ENCODE results near the gene RCAN2. TPM values are rescaled to one million over a fixed set of nuclear protein-coding genes. Genes with fewer than 3 reads are reported as not detected.
"Not testable (repeated sequence)": the region's sequence is repeated elsewhere in the genome, so short reads cannot be mapped to it uniquely, and the experiment has no call there.

RCAN2 gene
- total and polyA plus RNA-seq, 7 donors: 5.0 to 22.7 (median 9.1) TPM

DNA sequence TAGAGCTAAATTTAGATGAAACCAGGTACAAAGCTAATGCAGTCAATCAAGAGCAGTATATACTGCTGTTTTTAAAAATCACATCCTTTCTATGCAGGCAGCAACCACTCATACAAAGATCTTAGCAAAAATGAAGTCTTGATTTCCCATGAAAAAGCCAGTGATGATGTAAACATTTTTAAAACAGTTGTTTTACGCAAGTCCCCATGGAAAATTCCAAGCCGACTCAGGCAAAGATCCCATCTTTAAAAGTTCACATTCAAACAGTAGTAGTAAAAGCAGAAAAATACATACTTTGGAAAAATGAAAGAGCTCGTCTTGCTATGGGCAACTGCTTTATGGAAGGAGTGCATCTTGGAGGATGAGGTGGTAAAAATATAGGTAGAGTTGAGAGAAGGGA lies 84.0 kb downstream of the RCAN2 start:
- Histone ChIP-seq H3K4me1 (peaks cover 0 to 16% (median 8%) of the 10 kb centered on the region in 4 donors), H3K27ac (peak overlapping the region in 2 of 4 donors; percentile 20 to 58), H3K27me3 (no peaks in the 10 kb centered on the region), H3K9me3 (no peaks in the 10 kb centered on the region), H3K4me3 (no peak overlapping the region), H3K36me3 (no peaks in the 10 kb centered on the region)
- TF ChIP-seq POLR2AphosphoS5 (IDR thresholded peaks at IDR 0.05): no peak
- no peak for TF ChIP-seq POLR2A (IDR thresholded peaks at IDR 0.05)
- no peak for TF ChIP-seq EP300 (IDR thresholded peaks at IDR 0.05)
- TF ChIP-seq, protein P1, sequence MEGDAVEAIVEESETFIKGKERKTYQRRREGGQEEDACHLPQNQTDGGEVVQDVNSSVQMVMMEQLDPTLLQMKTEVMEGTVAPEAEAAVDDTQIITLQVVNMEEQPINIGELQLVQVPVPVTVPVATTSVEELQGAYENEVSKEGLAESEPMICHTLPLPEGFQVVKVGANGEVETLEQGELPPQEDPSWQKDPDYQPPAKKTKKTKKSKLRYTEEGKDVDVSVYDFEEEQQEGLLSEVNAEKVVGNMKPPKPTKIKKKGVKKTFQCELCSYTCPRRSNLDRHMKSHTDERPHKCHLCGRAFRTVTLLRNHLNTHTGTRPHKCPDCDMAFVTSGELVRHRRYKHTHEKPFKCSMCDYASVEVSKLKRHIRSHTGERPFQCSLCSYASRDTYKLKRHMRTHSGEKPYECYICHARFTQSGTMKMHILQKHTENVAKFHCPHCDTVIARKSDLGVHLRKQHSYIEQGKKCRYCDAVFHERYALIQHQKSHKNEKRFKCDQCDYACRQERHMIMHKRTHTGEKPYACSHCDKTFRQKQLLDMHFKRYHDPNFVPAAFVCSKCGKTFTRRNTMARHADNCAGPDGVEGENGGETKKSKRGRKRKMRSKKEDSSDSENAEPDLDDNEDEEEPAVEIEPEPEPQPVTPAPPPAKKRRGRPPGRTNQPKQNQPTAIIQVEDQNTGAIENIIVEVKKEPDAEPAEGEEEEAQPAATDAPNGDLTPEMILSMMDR (IDR thresholded peaks at IDR 0.05): no peak
- intact Hi-C loops (cut with DNase I): no loop called here
- WGBS, 2 donors: 80 to 87% methylated on average over 3 of the region's 3 CpGs
- DNase-seq: no peak

DNA sequence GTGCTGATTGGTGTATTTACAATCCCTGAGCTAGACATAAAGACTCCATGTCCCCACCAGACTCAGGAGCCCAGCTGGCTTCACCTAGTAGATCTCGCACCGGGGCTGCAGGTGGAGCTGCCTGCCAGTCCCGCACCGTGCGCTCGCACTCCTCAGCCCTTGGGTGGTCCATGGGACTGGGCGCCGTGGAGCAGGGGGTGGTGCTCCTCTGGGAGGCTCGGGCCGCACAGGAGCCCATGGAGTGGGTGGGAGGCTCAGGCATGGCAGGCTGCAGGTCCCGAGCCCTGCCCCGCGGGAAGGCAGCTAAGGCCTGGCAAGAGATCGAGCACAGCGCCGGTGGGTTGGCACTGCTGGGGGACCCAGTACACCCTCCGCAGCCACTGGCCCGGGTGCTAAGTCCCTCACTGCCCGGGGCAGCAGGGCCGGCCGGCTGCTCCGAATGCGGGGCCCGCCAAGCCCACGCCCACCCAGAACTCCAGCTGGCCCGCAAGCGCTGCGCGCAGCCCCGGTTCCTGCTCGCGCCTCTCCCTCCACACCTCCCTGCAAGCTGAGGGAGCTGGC lies 85.5 kb downstream of the RCAN2 start:
- H3K27ac ChIP-seq; intact Hi-C loops (cut with DNase I); H3K36me3 ChIP-seq; H3K9me3 ChIP-seq; H3K4me3 ChIP-seq; H3K27me3 ChIP-seq; DNase-seq: not testable (repeated sequence)
- peaks cover 0 to 16% (median 8%) of the 10 kb centered on the region in 4 donors for H3K4me1 ChIP-seq
- WGBS, 2 donors: 96 to 98% methylated on average over 30 to 32 of the region's 32 CpGs

DNA sequence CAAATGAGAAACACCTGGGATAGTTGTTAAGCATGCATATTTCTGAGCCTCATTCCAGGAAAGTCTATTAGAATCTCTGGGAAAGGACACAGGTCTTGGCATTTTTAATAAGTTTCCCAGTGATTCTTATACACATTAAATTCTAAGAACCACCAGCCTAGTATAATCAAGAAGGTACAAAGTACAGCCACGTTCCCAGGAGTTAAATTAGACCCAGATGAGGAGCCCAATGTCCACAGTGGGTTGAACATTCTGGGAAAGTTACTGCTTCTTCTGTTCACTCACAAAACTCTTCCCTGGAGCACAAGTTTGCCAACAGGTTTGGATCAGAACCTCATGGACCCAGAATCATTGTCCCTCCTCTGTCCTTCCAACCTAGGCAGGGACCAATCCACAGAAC lies 90.4 kb downstream of the RCAN2 start:
- intact Hi-C loops (cut with DNase I): no loop called here
- H3K9me3 ChIP-seq: no peaks in the 10 kb centered on the region
- WGBS, 2 donors: 13 to 81% methylated on average over 1 of the region's 1 CpG
- H3K4me1 ChIP-seq: no peaks in the 10 kb centered on the region
- TF ChIP-seq, protein P1 (IDR thresholded peaks at IDR 0.05): no peak
- TF ChIP-seq EP300 (IDR thresholded peaks at IDR 0.05) (no peak), POLR2A (IDR thresholded peaks at IDR 0.05) (no peak), POLR2AphosphoS5 (IDR thresholded peaks at IDR 0.05) (no peak)
- DNase-seq: no peak
- no peak overlapping the region for H3K4me3 ChIP-seq
- no peak overlapping the region for H3K27ac ChIP-seq
- H3K36me3 ChIP-seq: no peaks in the 10 kb centered on the region
- H3K27me3 ChIP-seq: no peaks in the 10 kb centered on the region

DNA sequence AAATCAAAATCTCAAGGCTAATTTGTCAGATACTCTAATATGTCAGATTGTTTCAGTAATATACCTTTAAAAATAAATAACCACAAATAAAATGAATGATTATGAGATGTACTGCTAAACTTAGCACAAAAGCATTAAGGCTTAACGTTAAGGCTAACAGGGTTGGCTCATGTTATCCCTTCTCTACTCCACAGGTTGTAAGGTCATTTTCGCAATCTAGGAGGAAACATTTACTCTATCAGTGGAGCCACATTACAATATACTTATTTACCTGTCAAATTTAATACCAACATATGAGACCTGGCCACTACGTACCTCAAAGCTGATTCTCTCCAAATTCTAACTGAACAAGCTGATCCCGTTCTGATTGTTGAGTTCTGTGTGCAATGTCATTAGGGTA lies 95.7 kb downstream of the RCAN2 start:
- Histone ChIP-seq H3K27ac (no peak overlapping the region), H3K4me3 (no peak overlapping the region), H3K9me3 (peaks cover 0 to 3% (median 0%) of the 10 kb centered on the region in 4 donors), H3K4me1 (no peaks in the 10 kb centered on the region), H3K27me3 (no peaks in the 10 kb centered on the region), H3K36me3 (no peaks in the 10 kb centered on the region)
- no peak for DNase-seq
- intact Hi-C loops (cut with DNase I): no loop called here
- WGBS, 2 donors: 89% methylated on average over 4 of the region's 4 CpGs
- no peak for TF ChIP-seq POLR2AphosphoS5 (IDR thresholded peaks at IDR 0.05)
- no peak for TF ChIP-seq POLR2A (IDR thresholded peaks at IDR 0.05)
- TF ChIP-seq, protein P1 (IDR thresholded peaks at IDR 0.05): no peak
- no peak for TF ChIP-seq EP300 (IDR thresholded peaks at IDR 0.05)

DNA sequence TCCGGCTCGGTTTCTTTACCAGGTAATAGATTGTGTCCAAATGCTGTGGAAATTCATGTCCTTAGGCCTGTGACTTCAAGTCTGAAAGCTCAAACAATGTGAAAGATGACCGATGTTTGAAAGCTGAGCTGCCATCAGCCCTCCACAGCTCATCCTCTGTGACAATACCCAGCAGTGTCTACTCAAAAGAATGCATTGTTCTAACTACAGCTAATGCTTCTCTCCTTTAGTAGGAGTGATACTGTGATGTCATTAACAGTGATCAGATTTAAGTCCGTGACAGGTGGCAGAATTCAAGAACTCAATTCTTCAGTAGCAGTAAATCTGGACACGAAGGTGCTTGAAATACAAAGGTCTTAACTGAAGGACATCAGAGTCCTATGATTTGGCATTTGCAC lies 97.3 kb downstream of the RCAN2 start:
- no peak for DNase-seq
- WGBS, 2 donors: 68 to 90% methylated on average over 5 of the region's 5 CpGs
- no peak overlapping the region for H3K4me3 ChIP-seq
- TF ChIP-seq, protein P1 (IDR thresholded peaks at IDR 0.05): no peak
- no peak for TF ChIP-seq POLR2AphosphoS5 (IDR thresholded peaks at IDR 0.05)
- TF ChIP-seq EP300 (IDR thresholded peaks at IDR 0.05): no peak
- TF ChIP-seq POLR2A (IDR thresholded peaks at IDR 0.05): no peak
- no peaks in the 10 kb centered on the region for H3K27me3 ChIP-seq
- H3K9me3 ChIP-seq: peaks cover 0 to 3% (median 0%) of the 10 kb centered on the region in 4 donors
- no peaks in the 10 kb centered on the region for H3K4me1 ChIP-seq
- intact Hi-C loops (cut with DNase I): no loop called here
- no peak overlapping the region for H3K27ac ChIP-seq
- no peaks in the 10 kb centered on the region for H3K36me3 ChIP-seq
